Heart left ventricle (tissue), 13 donors: Measurements from ENCODE around the gene FBXO44.

Experiments
- POLR2A ChIP-seq, 2 donors: fragments of 450-650 bp; IDR thresholded peaks; one replicate each; pipeline ENCODE4 v1.6.1; 2017; ENCODE audit warnings: antibody characterized with exemption in 2 of 2, mild to moderate bottlenecking in 2 of 2, moderate library complexity in 2 of 2
- TF ChIP-seq, protein P1 (sequence below), 12 donors: fragments of 200-600 bp; sonication (generic) in 4 of 12; IDR thresholded peaks; one replicate each; pipeline versions ENCODE4 v1.5.0 to v1.8.0; 2018 to 2022; ENCODE audit warnings: antibody characterized with exemption in 12 of 12, mild to moderate bottlenecking in 5 of 12
- donor health status: ischemic (EF 13 %, LVEDD 7.1; RV severe dilation, severe dysfunction).
- donor health status: DM: no; HTN: yes; CAD: no.
- donor health status: DM: no; HTN: no; CAD: no.
- donor health status: ischemic (EF 25% LVEDD 6.9; RV normal size, moderate dysfunction).
- donor health status: ischemic (EF 25% LVEDD 5.7; RV mildly dilated, moderate dysfunction).
- donor health status: ischemic (EF 35%, LVEDD 5.7; RV mildly dilated, moderate dysfunction).
- donor health status: nonischemic (EF 11% LVEDD 7.7; RV severe dilation, severe dysfunction).
- donor health status: DM: yes; HTN: yes; CAD: no.
- donor health status: PGD.
- donor health status: ischemic (EF 29% LVEDD 5.4; RV normal size, mild dysfunction).
- donor health status: nonischemic (EF 23%, LVEDD 6.1; RV moderate dilation, normal function).

DNA sequence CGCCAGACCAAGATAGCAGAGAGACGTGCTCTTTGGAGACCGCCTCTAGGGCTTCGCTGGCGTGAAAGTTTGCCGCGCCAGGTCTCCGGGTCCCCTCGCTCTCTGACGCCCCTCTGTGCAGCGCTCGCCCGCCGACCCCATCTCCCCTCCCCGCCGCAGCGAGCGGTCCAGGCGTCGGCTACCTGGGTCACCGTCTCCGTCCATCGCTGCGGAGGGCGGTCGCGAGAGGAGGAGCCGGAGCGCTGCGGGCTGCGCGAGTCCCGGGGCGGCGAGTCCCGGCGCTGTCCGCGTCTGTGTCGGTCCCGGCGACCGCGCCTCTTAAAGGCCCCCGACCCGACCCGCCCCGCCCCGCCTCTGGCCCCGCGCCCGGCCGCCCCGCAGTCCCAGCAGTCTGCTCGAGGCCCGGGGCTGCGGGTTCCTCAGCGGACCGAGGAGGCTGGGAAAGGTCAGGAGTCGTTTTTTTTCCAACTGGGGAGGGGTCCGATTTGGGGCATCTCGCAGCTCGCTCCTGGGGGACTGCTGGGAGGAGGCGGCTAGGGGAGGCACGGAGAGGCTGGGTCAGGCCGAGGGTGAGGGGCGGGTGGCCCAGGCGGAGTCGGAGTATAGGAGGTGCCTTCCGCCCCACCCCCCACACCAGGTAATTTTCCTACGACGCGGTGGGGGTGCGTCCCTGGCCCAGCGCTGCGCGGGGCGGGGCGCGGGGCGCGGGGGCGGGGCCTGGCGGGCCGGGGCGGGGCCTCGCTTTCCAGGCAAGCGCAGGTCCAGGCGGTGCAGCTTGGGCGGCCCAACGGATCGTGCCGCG lies at the start of gene FBXO44, which contains the start of gene FBXO2:
- TF ChIP-seq, protein P1, sequence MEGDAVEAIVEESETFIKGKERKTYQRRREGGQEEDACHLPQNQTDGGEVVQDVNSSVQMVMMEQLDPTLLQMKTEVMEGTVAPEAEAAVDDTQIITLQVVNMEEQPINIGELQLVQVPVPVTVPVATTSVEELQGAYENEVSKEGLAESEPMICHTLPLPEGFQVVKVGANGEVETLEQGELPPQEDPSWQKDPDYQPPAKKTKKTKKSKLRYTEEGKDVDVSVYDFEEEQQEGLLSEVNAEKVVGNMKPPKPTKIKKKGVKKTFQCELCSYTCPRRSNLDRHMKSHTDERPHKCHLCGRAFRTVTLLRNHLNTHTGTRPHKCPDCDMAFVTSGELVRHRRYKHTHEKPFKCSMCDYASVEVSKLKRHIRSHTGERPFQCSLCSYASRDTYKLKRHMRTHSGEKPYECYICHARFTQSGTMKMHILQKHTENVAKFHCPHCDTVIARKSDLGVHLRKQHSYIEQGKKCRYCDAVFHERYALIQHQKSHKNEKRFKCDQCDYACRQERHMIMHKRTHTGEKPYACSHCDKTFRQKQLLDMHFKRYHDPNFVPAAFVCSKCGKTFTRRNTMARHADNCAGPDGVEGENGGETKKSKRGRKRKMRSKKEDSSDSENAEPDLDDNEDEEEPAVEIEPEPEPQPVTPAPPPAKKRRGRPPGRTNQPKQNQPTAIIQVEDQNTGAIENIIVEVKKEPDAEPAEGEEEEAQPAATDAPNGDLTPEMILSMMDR (IDR thresholded peaks at IDR 0.05): no peak
- no peak for TF ChIP-seq POLR2A (IDR thresholded peaks at IDR 0.05)
